Prostate gland (tissue), 2 donors: ENCODE results near the gene IL1RAPL1.

Experiments
- POLR2A ChIP-seq: fragments of 450-650 bp; IDR thresholded peaks from one replicate; pipeline ENCODE4 v1.6.1; 2016; ENCODE audit warnings: antibody characterized with exemption, mild to moderate bottlenecking
- POLR2AphosphoS5 ChIP-seq: sonication (generic); formaldehyde crosslinking; IDR thresholded peaks from one replicate; pipeline ENCODE4 v1.6.1; 2017; ENCODE audit warnings: antibody characterized with exemption
- TF ChIP-seq, protein P1 (sequence below), 4 experiments: fragments of 200-600 bp in 2 of 4; fragments of 450-650 bp in 2 of 4; sonication (generic) in 2 of 4; IDR thresholded peaks; 1 replicate in 3 of 4; 2 replicates in 1 of 4; pipeline ENCODE4 v1.5.1; 2016 to 2019; ENCODE audit warnings: antibody characterized with exemption in 4 of 4, mild to moderate bottlenecking in 2 of 4, moderate library complexity in 2 of 4

DNA sequence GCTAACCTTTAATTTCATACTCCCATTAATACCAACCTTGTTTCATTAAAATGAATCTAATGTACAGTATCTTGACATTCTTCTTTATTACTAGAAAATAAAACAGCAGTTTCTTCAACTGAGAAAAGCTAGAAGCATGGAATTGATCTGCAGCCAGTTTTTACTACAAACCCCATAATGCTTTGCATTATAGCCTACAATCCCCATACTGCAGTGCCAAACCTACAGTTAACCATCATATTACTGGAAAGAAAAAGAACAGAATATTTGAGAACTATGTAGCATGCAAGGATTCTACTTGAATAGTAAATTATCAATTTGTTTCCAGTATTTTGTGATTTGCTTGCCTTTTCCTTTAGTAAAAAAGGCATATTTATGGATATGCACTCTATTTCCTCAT is 3.2 kb upstream of the IL1RAPL1 start:
- TF ChIP-seq, protein P1, sequence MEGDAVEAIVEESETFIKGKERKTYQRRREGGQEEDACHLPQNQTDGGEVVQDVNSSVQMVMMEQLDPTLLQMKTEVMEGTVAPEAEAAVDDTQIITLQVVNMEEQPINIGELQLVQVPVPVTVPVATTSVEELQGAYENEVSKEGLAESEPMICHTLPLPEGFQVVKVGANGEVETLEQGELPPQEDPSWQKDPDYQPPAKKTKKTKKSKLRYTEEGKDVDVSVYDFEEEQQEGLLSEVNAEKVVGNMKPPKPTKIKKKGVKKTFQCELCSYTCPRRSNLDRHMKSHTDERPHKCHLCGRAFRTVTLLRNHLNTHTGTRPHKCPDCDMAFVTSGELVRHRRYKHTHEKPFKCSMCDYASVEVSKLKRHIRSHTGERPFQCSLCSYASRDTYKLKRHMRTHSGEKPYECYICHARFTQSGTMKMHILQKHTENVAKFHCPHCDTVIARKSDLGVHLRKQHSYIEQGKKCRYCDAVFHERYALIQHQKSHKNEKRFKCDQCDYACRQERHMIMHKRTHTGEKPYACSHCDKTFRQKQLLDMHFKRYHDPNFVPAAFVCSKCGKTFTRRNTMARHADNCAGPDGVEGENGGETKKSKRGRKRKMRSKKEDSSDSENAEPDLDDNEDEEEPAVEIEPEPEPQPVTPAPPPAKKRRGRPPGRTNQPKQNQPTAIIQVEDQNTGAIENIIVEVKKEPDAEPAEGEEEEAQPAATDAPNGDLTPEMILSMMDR (IDR thresholded peaks at IDR 0.05), result no peak
- no peak for TF ChIP-seq POLR2A
- TF ChIP-seq POLR2AphosphoS5, result no peak
